Fibroblast of lung (primary cell): ENCODE data around the gene DLGAP4.

Experiments used
- EZH2 ChIP-seq: IDR thresholded peaks from 2 replicates; pipeline ENCODE4 v1.5.1; 2012; ENCODE audit warnings: low read length, control low read depth, mild to moderate bottlenecking; ENCODE audit errors: missing control alignments
- TF ChIP-seq, protein P1 (sequence below), 2 donors: IDR thresholded peaks in 1 of 2; conservative IDR thresholded peaks in 1 of 2; 1 replicate in 1 of 2; 2 replicates in 1 of 2; pipeline ENCODE4 v1.5.1; 2011 to 2012; ENCODE audit warnings: low read length in 2 of 2, control low read depth in 1 of 2, inconsistent platforms in 1 of 2, low read depth in 1 of 2, mild to moderate bottlenecking in 1 of 2

DNA sequence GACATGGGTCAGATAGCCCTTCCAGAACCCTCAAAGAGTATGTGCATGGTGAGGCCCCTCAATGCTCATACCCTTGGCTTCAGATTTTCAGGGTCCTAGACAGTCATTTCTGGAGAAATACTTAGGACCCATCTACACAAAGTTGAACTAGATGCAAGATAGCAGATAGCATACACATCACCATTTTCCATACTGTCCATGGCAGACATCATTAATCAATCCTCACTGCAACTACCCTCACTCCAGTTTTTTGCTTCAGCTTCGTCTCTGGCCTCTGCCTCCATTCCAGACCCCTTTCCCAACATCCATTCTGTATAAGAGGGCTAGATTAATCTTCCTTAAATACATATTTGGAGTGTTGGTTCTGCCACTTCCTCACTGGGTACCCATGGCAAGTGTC lies 139.7 kb downstream of the DLGAP4 start:
- no peak for TF ChIP-seq EZH2
- TF ChIP-seq, protein P1, sequence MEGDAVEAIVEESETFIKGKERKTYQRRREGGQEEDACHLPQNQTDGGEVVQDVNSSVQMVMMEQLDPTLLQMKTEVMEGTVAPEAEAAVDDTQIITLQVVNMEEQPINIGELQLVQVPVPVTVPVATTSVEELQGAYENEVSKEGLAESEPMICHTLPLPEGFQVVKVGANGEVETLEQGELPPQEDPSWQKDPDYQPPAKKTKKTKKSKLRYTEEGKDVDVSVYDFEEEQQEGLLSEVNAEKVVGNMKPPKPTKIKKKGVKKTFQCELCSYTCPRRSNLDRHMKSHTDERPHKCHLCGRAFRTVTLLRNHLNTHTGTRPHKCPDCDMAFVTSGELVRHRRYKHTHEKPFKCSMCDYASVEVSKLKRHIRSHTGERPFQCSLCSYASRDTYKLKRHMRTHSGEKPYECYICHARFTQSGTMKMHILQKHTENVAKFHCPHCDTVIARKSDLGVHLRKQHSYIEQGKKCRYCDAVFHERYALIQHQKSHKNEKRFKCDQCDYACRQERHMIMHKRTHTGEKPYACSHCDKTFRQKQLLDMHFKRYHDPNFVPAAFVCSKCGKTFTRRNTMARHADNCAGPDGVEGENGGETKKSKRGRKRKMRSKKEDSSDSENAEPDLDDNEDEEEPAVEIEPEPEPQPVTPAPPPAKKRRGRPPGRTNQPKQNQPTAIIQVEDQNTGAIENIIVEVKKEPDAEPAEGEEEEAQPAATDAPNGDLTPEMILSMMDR (conservative IDR thresholded peaks at IDR 0.05 in 1 of 2, IDR thresholded peaks at IDR 0.05 in 1 of 2; ENCODE audit: low read depth in 1 of 2, low read length in 2 of 2): no peak
